Colonic mucosa (tissue), 4 donors: Measurements from ENCODE around the gene ADPRH. TPM values are rescaled to one million over a fixed set of nuclear protein-coding genes. Genes with fewer than 3 reads are reported as not detected.
"Not testable (repeated sequence)": the region's sequence is repeated elsewhere in the genome, so short reads cannot be mapped to it uniquely, and the experiment has no call there.

Source experiments
- DNase-seq: peaks from one replicate; pipeline ENCODE4 v3.0.0-alpha.2; 2020
- H3K27ac ChIP-seq: fragments of 200-600 bp; one replicate; pipeline ENCODE4 v1.8.0; 2021
- H3K27me3 ChIP-seq: fragments of 200-600 bp; one replicate; pipeline ENCODE4 v1.8.0; 2021
- H3K36me3 ChIP-seq: fragments of 200-600 bp; one replicate; pipeline ENCODE4 v1.8.0; 2021
- H3K4me1 ChIP-seq: fragments of 200-600 bp; one replicate; pipeline ENCODE4 v1.8.0; 2021; ENCODE audit warnings: mild to moderate bottlenecking
- H3K4me3 ChIP-seq: fragments of 200-600 bp; one replicate; pipeline ENCODE4 v1.8.0; 2021
- H3K9ac ChIP-seq, 2 donors: one replicate each; pipeline ENCODE4 v1.7.0; 2013; ENCODE audit warnings: control low read depth in 2 of 2, low read depth in 2 of 2, low read length in 2 of 2
- H3K9me3 ChIP-seq: fragments of 200-600 bp; one replicate; pipeline ENCODE4 v1.8.0; 2021
- CTCF ChIP-seq: fragments of 200-600 bp; IDR thresholded peaks from one replicate; pipeline ENCODE4 v1.8.0; 2022; ENCODE audit warnings: antibody characterized with exemption, mild to moderate bottlenecking
- intact Hi-C: fragments of 100-400 bp; cut with DNase I; formaldehyde crosslinking; loops from one replicate; pipeline ENCODE4 v1.14.1; 2022
- total RNA-seq, 2 donors: library from RNA; stranded (reverse); fragmentation: NEBNext Ultra II Directional in 1 of 2; extraction: Animal tissue kit (Norgen Biotek cat#: 25700) in 1 of 2; gene quantifications; one replicate each; pipeline ENCODE4 v1.2.1, GENCODE V29; 2021
- donor health status: healthy.
- donor health status: DM: no; HTN: no; CAD: no.
- donor health status: DM: no; HTN: no; CAD: no.

The ADPRH gene
- total RNA-seq, 2 donors from 2014 or later: 2.0 to 3.3 TPM

- H3K27me3 ChIP-seq: no peaks in the 10 kb centered on the region
- H3K36me3 ChIP-seq: no peaks in the 10 kb centered on the region
- H3K4me3 ChIP-seq: no peak overlapping the region
- no peaks in the 10 kb centered on the region for H3K9me3 ChIP-seq
- intact Hi-C loops: no loop called here
- no peak for TF ChIP-seq CTCF
- no peak overlapping the region for H3K9ac ChIP-seq
- H3K27ac ChIP-seq: no peak overlapping the region
- H3K4me1 ChIP-seq: no peaks in the 10 kb centered on the region
- no peak for DNase-seq
These were observed 11.4 kb downstream of the ADPRH start for GRCh38 chr3:119590706-119591105.

- H3K4me1 ChIP-seq: no peaks in the 10 kb centered on the region
- H3K9ac ChIP-seq: no peak overlapping the region
- H3K36me3 ChIP-seq: no peaks in the 10 kb centered on the region
- no peak for TF ChIP-seq CTCF
- intact Hi-C loops: no loop called here
- H3K27ac ChIP-seq: no peak overlapping the region
- DNase-seq: no peak
- no peaks in the 10 kb centered on the region for H3K9me3 ChIP-seq
- H3K4me3 ChIP-seq: no peak overlapping the region
- no peaks in the 10 kb centered on the region for H3K27me3 ChIP-seq
These were observed 13.6 kb downstream of the ADPRH start for GRCh38 chr3:119592861-119593260.

- Histone ChIP-seq H3K9ac (no peak overlapping the region), H3K9me3 (no peaks in the 10 kb centered on the region), H3K4me1 (no peaks in the 10 kb centered on the region), H3K27me3 (no peaks in the 10 kb centered on the region), H3K27ac (no peak overlapping the region), H3K36me3 (no peaks in the 10 kb centered on the region), H3K4me3 (no peak overlapping the region)
- no peak for DNase-seq
- no peak for TF ChIP-seq CTCF
- intact Hi-C loops: no loop called here
These were observed 14.8 kb downstream of the ADPRH start for GRCh38 chr3:119594066-119594465.

GRCh38 chr3:119594929-119595328, 15.6 kb downstream of the ADPRH start:
- H3K9me3 ChIP-seq, DNase-seq, H3K27ac ChIP-seq, H3K4me3 ChIP-seq, H3K9ac ChIP-seq, H3K4me1 ChIP-seq, H3K27me3 ChIP-seq, H3K36me3 ChIP-seq, intact Hi-C loops: not testable (repeated sequence)

- Histone ChIP-seq H3K9me3 (no peaks in the 10 kb centered on the region), H3K4me3 (no peak overlapping the region), H3K36me3 (no peaks in the 10 kb centered on the region), H3K27ac (no peak overlapping the region), H3K9ac (no peak overlapping the region), H3K27me3 (no peaks in the 10 kb centered on the region), H3K4me1 (no peaks in the 10 kb centered on the region)
- DNase-seq: no peak
- no peak for TF ChIP-seq CTCF
- intact Hi-C loops: no loop called here
These were observed 16.5 kb downstream of the ADPRH start for GRCh38 chr3:119595639-119596334.

GRCh38 chr3:119596398-119596797, 17.1 kb downstream of the ADPRH start:
- Histone ChIP-seq H3K9me3 (no peaks in the 10 kb centered on the region), H3K27ac (no peak overlapping the region), H3K4me1 (no peaks in the 10 kb centered on the region)

More at GRCh38 chr3:119596398-119596797, 17.1 kb downstream of the ADPRH start:
- intact Hi-C loops: no loop called here
- no peak for TF ChIP-seq CTCF
- Histone ChIP-seq H3K9ac (no peak overlapping the region), H3K4me3 (no peak overlapping the region), H3K36me3 (no peaks in the 10 kb centered on the region), H3K27me3 (no peaks in the 10 kb centered on the region)
- DNase-seq: no peak
